ENCODE results near the gene NR2F1-AS1.

NR2F1-AS1 gene

DNA sequence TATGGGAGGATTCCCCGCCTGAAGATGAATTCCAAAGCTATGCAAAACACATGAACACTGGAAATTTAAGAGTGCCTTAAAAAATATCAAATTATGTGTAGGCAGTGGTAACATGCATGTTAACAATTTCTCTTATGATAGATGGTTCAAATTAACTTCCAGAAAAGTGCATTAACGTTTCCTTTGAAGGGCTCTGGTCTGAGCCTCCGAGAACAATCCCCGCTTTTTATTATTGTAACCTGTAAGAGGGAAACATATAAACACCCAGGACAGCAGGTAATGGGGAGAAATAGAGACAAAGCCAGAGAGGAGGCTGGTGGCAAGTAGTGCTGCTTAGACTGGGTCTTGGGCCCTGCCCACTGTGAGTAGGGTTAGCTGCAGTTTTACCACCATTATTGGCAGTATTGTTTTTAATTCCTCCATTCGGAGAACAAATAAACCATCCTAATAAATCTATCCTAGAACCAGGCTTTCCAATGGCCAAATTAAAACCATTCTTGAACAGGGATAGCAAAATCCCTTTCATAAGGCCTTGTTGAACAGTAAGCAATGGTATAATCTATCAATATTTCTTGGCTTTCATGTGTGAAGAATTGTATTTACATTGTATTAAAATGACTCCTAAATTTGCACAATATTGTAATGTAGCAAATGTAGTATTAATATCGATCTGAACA is 8.3 kb upstream of the NR2F1-AS1 start:
- DNase-seq (ENCODE audit: low read depth in 2 of 2): no peak

GRCh38 chr5:93588352-93589151 is 7.5 kb upstream of the NR2F1-AS1 start:
- DNase-seq (ENCODE audit: low read depth in 2 of 2): no peak

DNA sequence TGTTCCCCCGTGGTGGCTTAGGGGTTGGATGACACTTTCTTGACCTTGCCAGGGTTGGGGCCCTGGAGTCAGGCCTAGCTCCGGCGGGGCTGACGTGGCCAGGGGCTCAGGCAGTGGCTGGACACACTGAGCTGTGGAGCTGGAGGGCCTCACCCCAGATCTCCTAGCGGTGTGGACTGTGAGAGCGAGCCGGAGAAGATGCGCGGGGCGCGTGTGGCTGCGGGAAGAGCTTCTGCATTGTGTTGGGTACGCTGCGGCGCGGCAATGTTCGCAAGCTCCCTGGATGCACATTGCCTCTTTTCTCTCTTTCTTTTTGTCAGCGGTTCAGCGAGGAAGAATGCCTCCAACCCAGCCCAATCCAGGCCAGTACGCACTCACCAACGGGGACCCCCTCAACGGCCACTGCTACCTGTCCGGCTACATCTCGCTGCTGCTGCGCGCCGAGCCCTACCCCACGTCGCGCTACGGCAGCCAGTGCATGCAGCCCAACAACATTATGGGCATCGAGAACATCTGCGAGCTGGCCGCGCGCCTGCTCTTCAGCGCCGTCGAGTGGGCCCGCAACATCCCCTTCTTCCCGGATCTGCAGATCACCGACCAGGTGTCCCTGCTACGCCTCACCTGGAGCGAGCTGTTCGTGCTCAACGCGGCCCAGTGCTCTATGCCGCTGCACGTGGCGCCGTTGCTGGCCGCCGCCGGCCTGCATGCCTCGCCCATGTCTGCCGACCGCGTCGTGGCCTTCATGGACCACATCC is 6.8 kb upstream of the NR2F1-AS1 start:
- DNase-seq (ENCODE audit: low read depth in 2 of 2): no peak

DNA sequence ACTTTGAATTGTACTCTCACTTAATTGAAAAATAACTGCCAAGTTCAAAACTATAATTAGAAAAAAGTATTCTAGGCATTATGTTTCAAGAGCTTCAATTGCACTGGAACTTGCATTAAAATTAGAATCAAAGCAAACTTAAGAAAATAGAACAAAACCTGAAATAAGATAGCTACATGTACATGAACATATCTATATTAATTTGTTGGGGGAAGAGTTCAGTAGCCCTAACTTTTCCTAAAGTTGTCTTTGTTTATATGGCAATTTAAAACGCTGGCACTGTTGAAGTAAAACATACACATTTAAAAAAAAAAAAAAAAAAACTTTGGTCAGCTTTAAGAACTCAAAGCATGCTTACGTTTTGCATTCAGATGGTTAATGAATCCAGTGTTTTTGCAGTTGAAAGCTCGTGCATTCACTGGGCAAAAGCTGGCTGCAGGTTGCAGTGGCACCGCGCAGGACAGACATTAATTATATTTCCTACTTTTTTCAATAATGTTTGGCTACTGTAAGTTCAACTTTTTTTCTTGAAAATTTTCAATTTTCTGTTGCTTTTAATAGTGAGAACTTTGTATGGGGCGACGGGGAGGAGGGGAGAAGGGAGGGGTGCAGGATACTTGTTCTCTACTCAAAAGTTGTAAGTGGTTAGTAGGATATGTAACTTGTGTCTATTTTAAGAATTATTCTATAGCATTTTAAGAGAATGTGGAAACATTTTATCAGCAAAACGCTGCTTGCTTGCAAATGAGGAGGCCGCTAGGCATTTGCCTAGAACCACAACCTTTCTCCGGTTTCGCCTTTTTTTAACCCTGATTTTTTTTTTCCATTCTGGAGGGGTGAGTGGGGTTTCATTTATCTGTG is 5.9 kb upstream of the NR2F1-AS1 start:
- no peak for DNase-seq (ENCODE audit: low read depth in 2 of 2)

GRCh38 chr5:93585767-93586385 is 4.9 kb upstream of the NR2F1-AS1 start:
- no peak for DNase-seq (ENCODE audit: low read depth in 2 of 2)

GRCh38 chr5:93585041-93585766 is 4.2 kb upstream of the NR2F1-AS1 start:
- no peak for DNase-seq (ENCODE audit: low read depth in 2 of 2)

DNA sequence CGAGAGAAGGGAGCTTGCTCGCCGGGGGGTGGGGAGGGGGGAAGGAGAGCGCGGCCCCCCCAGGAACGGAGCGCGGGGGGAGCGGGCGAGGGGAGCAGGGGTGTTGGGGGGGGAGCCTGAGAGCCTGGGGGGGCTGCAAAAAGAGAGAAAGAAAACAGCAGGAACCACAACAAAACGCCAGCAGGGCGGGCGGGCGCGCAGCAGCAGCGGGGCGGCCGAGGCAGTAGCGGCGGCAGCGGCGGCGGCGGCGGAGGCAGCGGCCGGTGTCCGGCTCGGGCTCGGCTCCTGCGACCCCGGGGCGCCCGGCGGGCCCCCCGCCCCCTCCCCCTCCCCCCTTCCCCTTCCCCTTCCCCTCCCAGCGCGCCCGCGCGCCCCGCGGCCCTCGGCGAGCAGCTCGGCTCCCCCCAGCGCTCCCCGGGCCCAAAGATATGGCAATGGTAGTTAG is 3.6 kb upstream of the NR2F1-AS1 start:
- no peak for DNase-seq (ENCODE audit: low read depth in 2 of 2)

GRCh38 chr5:93583768-93584595 is 3.0 kb upstream of the NR2F1-AS1 start:
- peak in 1 of 2 donors; percentile 29 for DNase-seq (ENCODE audit: low read depth in 2 of 2)

- no peak for DNase-seq (ENCODE audit: low read depth in 2 of 2)
These were observed 2.4 kb upstream of the NR2F1-AS1 start for GRCh38 chr5:93583439-93583767.

- no peak for DNase-seq (ENCODE audit: low read depth in 2 of 2)
These were observed 1.8 kb upstream of the NR2F1-AS1 start, which contains the start of gene NR2F1 for GRCh38 chr5:93582677-93583438. TSS of gene NR2F1 (plus strand) at chr5:93583222. CDS start at chr5:93585024, 1,802 bp downstream.

- DNase-seq (ENCODE audit: low read depth in 2 of 2): no peak
These were observed 1.1 kb upstream of the NR2F1-AS1 start for GRCh38 chr5:93582167-93582462.

DNA sequence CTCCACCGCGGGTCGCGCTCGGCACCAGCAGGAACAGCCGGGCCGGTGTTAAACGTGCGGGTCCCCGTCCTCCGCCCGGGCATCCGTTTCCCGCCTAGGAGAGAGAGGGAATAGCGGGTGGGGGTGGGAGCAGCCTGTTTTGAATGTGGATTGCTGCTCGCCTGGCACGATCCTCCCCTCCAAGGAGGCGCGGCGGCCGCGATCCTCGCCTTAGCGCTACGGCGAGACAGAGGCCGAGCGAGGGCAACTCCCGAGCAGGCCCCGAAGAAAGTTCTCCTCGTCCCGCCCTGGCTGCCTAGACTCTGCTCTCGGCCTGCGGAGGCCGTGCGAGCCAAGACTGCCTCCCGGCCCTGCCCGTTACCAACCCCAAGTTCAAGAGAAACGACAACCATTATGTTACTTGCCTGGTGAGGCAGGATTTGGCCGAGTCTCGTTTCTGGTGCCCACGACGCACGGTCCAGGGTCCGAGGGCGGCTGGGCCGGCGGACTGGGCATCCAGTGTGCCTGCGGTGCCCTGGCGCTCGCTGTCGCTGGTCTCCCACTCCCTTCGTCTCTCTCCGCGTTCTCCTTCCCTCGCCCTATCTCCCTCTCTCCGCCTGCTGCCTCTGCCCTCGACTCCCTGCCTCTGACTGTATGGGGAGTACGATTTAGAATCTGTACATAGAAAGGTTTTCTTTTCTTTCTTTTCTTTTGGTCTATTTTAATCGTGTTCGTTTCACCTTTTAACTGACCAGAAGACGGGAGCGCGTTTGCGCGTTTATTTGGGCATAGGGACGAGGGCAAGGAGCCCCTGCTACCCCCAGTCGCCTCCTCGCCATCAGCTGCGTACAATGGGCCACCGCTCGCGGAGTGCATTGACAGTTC is 724 bp downstream of the NR2F1-AS1 start:
- no peak for DNase-seq (ENCODE audit: low read depth in 2 of 2)

- DNase-seq (ENCODE audit: low read depth in 2 of 2): no peak
These were observed 1.3 kb downstream of the NR2F1-AS1 start for GRCh38 chr5:93579692-93580062.

DNA sequence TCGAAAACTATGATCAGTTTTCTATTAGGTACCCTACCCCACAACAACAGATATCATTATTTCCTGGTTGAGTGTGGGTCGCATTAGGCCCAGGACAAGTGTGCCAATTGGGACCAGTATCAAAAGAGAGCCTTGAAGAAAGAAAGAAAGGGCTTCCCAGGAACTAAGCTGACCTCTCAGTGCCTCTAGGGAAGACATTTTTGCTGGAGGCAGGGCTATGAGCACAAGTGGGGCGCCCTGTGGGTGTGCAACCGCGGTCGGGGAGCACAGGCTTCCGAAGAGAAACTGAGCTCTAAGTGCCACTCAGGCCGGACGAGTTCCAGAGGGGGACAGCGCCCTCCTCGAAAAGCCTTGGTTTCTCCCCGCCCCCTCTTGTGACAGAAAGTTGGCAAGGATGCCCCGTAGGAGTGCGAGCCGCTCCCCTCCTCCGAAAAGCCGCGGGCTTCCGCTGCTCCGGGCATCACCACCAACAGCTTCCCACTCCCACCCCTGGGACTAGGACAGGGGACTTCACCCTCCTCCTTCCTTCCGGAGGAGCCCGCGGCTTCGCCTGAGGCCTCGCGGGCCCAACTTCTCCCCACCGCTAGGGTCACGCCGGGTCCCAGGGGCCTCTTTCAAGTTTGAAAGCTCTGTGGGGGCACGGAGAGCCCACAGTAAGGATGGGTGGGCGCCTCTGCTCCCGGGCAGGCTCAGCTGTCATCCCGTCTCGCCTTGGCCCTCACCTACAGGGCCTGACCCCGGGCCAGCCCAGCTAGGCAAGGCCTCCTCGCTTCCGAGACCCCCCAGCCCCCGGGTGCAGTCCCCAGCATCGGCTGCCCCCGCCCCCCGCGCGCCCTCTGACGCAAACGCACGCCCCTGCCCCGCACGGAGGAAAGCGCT is 2.0 kb downstream of the NR2F1-AS1 start:
- no peak for DNase-seq (ENCODE audit: low read depth in 2 of 2)

DNA sequence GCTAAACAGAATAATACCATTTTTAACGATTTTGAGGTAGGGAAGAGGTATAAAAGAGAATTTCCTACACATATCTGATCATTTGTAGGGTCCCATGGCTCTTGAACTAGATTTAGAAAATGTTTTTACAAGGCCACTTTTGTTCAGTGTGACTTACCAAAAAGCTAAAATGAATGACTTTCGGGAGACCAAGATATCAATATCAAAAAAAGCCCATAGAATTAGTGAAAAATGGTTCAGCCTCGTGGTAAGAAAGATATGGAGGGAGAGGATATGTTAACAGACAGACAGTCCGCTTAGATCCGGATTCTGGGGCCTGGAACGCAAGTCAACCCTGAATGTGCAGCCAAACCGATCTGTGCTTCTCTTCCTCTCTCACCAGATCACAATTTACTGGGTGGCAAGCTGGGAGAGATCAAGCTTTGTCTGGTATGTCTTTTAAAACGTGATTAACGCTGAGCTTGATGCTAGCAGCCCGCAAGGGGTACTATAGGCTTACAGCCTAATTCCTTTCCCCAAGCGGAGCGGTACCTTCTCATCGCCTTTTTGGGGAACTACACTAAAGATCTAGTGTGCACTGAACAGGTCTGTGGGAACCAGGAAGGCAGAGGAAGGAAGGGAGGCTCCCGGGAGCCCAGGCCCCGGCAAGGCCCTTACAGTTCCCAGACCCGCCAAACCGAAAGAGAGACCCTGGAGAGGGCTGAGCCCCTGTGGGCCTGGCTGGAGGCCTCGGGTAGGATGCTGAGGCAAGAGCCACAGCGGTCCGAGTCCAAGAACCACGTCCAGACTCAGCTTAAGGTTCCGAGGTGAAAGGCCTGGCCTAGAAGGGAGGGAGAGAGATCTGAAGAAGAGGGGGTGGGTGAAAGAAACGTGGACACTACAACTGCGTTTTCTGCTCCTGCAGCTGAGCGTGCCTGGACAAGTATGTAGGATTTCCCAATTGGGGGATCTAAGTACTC is 2.9 kb downstream of the NR2F1-AS1 start:
- DNase-seq (ENCODE audit: low read depth in 2 of 2): no peak

Measured in stimulated activated CD4-positive, alpha-beta T cell treated with anti-CD3 and anti-CD28 coated beads, Interleukin-1b, Interleukin-23, amount 100 ng/mL, for 4 hours (primary cell).